ENCODE data around the gene GNG7. TPM values are rescaled to one million over a fixed set of nuclear protein-coding genes. Genes with fewer than 3 reads are reported as not detected.

Gene GNG7
- total RNA-seq, 1 experiment from 2014 or later = 7.7 TPM

GRCh38 chr19:2544576-2545415 is 157.7 kb downstream of the GNG7 start:
- H4K91ac ChIP-seq (ENCODE audit: insufficient read length, low read depth, low read length) = no peak overlapping the region
- WGBS (ENCODE audit: extremely low coverage, insufficient read length, low lambda C conversion rate) = no CpG with 5 or more reads among the region's 18 CpGs
- Mint-ChIP-seq H3K27ac (no peak overlapping the region; a peak in 1 of 7 replicates), H3K9me3 (peaks cover 3% of the 10 kb centered on the region in 2 experiments; a peak in 3 of 5 replicates), H3K4me1 (peaks cover 22 to 46% of the 10 kb centered on the region in 2 experiments), H3K4me3 (no peak overlapping the region; a peak in 1 of 5 replicates), H3K36me3 (ENCODE audit: insufficient read depth in 1 of 3, low read depth in 3 of 3) (peaks cover 0 to 4% (median 0%) of the 10 kb centered on the region in 3 experiments; a peak in 2 of 7 replicates), H3K27me3 (ENCODE audit: low read depth) (peaks cover 5% of the 10 kb centered on the region; the same call in 1 of the 2 replicates)
- no peak overlapping the region for H2BK20ac ChIP-seq (ENCODE audit: low read depth, low read length, poor library complexity, severe bottlenecking)
- no peak for TF ChIP-seq CTCF (conservative IDR thresholded peaks at IDR 0.05)
- H3K27me3 ChIP-seq (ENCODE audit: insufficient read depth, low read length) = no peaks in the 10 kb centered on the region
- no peak overlapping the region for H3K9ac ChIP-seq (ENCODE audit: extremely low read depth, insufficient read length, low read length)
- no peak overlapping the region for H3K4me2 ChIP-seq (ENCODE audit: insufficient read depth, insufficient read length, low read length)
- no peak overlapping the region for H3K23ac ChIP-seq (ENCODE audit: insufficient read length, low read depth, low read length)
- H3K4me1 ChIP-seq (ENCODE audit: insufficient read depth, low read length) = 0 out of 2 replicates have a peak, but pooled peaks cover 4% of the 10 kb centered on the region
- no peaks in the 10 kb centered on the region for H3K9me3 ChIP-seq (ENCODE audit: control insufficient read depth, low read depth, low read length)
- H4K5ac ChIP-seq (ENCODE audit: insufficient read length, low read depth, low read length) = no peak overlapping the region
- no peak overlapping the region for H2BK15ac ChIP-seq (ENCODE audit: low read depth, low read length)
- H2BK12ac ChIP-seq (ENCODE audit: insufficient read length, low read depth, low read length) = no peak overlapping the region
- H2AFZ ChIP-seq (ENCODE audit: low read length) = no peak overlapping the region
- no peak overlapping the region; the same call in 1 of the 2 replicates for H3K4ac ChIP-seq (ENCODE audit: low read depth, low read length)
- no peak for DNase-seq
- H2BK5ac ChIP-seq (ENCODE audit: insufficient read length, low read length) = no peak overlapping the region
- no peak overlapping the region for H3K56ac ChIP-seq (ENCODE audit: insufficient read length, low read depth, low read length)
- no peak overlapping the region for H4K8ac ChIP-seq (replicated peaks; ENCODE audit: insufficient read length, low read depth, low read length)
- no peak overlapping the region for H3K14ac ChIP-seq (ENCODE audit: insufficient read depth, low read length)
- H2BK120ac ChIP-seq (ENCODE audit: low read depth, low read length, poor library complexity, severe bottlenecking) = no peak overlapping the region
- H4K20me1 ChIP-seq (ENCODE audit: control insufficient read depth, insufficient read depth, insufficient read length) = no peaks in the 10 kb centered on the region
- no peak overlapping the region for H3T11ph ChIP-seq (ENCODE audit: low read length)
- no peaks in the 10 kb centered on the region for H3K23me2 ChIP-seq (ENCODE audit: insufficient read length, low read depth, low read length, poor library complexity, severe bottlenecking)
- no peak overlapping the region for H2AK5ac ChIP-seq (ENCODE audit: insufficient read length, low read length)
- H3K79me1 ChIP-seq (ENCODE audit: insufficient read depth, low read depth, low read length, poor library complexity, severe bottlenecking) = no peaks in the 10 kb centered on the region
- peak overlapping the region; percentile 62 for H3K18ac ChIP-seq (ENCODE audit: insufficient read length, low read depth, low read length)
- H3K79me2 ChIP-seq (ENCODE audit: insufficient read depth, low read length) = no peaks in the 10 kb centered on the region
- H3K27ac ChIP-seq (ENCODE audit: insufficient read length, low read depth, low read length) = no peak overlapping the region
